ENCODE results near the gene ARAP1. TPM values are rescaled to one million over a fixed set of nuclear protein-coding genes. Genes with fewer than 3 reads are reported as not detected.

ARAP1 gene
- total and polyA plus RNA-seq, 2 of the 8 experiments (the other 6 are each of a cell fraction or from before 2014, with no cell fraction given), result 25.7 to 61.6 TPM

DNA sequence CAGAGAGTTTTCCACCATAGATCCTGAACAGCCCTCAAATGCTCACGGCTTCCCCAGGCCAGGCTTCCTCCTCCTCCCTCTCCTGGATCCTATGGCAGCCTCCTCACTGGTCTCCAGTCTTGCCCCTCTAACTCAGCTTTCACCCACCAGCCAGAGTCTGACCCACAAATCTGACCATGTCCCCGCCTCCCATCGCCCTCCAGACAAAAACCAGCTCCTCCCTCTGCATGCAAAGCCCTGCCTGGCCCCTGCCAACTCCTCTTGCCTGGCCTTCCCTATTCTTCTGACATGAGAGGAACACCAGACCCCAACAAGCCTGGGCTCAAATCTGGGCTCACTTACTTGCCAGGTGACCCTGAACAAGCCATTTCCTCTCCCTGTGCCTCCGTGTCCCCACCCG is 45.6 kb downstream of the ARAP1 start (continued):
- TF ChIP-seq EP300 (IDR thresholded peaks at IDR 0.05; ENCODE audit: borderline replicate concordance in 1 of 2, low read depth in 2 of 2, low read length in 2 of 2) (no peak), RNF2 (IDR thresholded peaks at IDR 0.05; ENCODE audit: borderline replicate concordance, low read depth, low read length, missing control alignments, poor library complexity, severe bottlenecking) (no peak)
- TF ChIP-seq, protein P1, sequence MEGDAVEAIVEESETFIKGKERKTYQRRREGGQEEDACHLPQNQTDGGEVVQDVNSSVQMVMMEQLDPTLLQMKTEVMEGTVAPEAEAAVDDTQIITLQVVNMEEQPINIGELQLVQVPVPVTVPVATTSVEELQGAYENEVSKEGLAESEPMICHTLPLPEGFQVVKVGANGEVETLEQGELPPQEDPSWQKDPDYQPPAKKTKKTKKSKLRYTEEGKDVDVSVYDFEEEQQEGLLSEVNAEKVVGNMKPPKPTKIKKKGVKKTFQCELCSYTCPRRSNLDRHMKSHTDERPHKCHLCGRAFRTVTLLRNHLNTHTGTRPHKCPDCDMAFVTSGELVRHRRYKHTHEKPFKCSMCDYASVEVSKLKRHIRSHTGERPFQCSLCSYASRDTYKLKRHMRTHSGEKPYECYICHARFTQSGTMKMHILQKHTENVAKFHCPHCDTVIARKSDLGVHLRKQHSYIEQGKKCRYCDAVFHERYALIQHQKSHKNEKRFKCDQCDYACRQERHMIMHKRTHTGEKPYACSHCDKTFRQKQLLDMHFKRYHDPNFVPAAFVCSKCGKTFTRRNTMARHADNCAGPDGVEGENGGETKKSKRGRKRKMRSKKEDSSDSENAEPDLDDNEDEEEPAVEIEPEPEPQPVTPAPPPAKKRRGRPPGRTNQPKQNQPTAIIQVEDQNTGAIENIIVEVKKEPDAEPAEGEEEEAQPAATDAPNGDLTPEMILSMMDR (IDR thresholded peaks at IDR 0.05; ENCODE audit: control extremely low read depth in 1 of 3, insufficient read depth in 1 of 3, low read depth in 1 of 3, low read length in 3 of 3), result no peak

All from H1 (cell line).